ENCODE measurements around the gene MBP. TPM values are rescaled to one million over a fixed set of nuclear protein-coding genes. Genes with fewer than 3 reads are reported as not detected.

Gene MBP
- total and polyA plus RNA-seq, 2 of the 4 experiments (the other 2 are of a cell fraction) = 0.72 to 0.90 TPM

- no peak for ATAC-seq (ENCODE audit: low read depth)
- WGBS, 2 experiments (ENCODE audit: extremely low coverage in 2 of 2, insufficient read length in 1 of 2) = 94% methylated on average over 12 of the region's 18 CpGs; no CpG with 5 or more reads in 1 of the 2 experiments
- no peak overlapping the region for H3K4ac ChIP-seq (ENCODE audit: low read depth, low read length)
- no peaks in the 10 kb centered on the region for H3K36me3 ChIP-seq (ENCODE audit: control insufficient read depth, insufficient read depth, low read length)
- no peaks in the 10 kb centered on the region for H3K9me3 ChIP-seq (ENCODE audit: control insufficient read depth, insufficient read depth, low read length)
- no peak overlapping the region for H4K5ac ChIP-seq (ENCODE audit: low read depth, low read length)
- BruUV-seq (replicated peaks) = no TSS peak
- H2AK5ac ChIP-seq (ENCODE audit: low read depth, low read length) = no peak overlapping the region
- dilution Hi-C loops (cut with HindIII; ENCODE audit: low sequenced_read_pairs, unreplicated experiment) (no loop called here), in situ Hi-C loops (cut with MboI; ENCODE audit: low sequenced_read_pairs) (loop anchor here (25.0 kb wide), 1 partner anchor 654 kb away; no protein-coding TSS in a partner anchor), intact Hi-C loops (cut with micrococcal nuclease) (no loop called here)
- H3K23ac ChIP-seq (ENCODE audit: low read depth, low read length) = no peak overlapping the region
- peaks cover 13% of the 10 kb centered on the region; the same call in 1 of the 2 replicates for H3K9me1 ChIP-seq (ENCODE audit: insufficient read depth, low read length)
- H3K4me3 ChIP-seq (ENCODE audit: insufficient read depth, low read depth, low read length) = no peak overlapping the region
- POLR2A ChIA-PET (ENCODE audit: unreplicated experiment) = no interaction called here
- H2BK20ac ChIP-seq (ENCODE audit: low read depth, low read length) = peak overlapping the region; percentile 4; the same call in 1 of the 2 replicates
- H2AK9ac ChIP-seq (replicated peaks; ENCODE audit: low read depth, low read length, poor library complexity) = no peak overlapping the region
- H2BK15ac ChIP-seq (ENCODE audit: low read depth, low read length) = no peak overlapping the region
- H3K4me2 ChIP-seq (ENCODE audit: low read depth, low read length) = no peak overlapping the region
- peaks cover 0 to 10% of the 10 kb centered on the region in 2 experiments; a peak in 1 of 4 replicates for H3K79me1 ChIP-seq (ENCODE audit: low read depth in 1 of 2, low read length in 2 of 2)
- H3K4me1 ChIP-seq (ENCODE audit: control insufficient read depth, insufficient read depth, low read length) = peaks cover 11% of the 10 kb centered on the region
- no peak overlapping the region for H3K9ac ChIP-seq (ENCODE audit: low read depth, low read length)
- no peak for DNase-seq
- CTCF ChIA-PET = no interaction called here
- H4K8ac ChIP-seq (ENCODE audit: low read depth in 2 of 2, low read length in 2 of 2) = no peak overlapping the region
- H3K18ac ChIP-seq (ENCODE audit: low read depth, low read length) = no peak overlapping the region
- H2AFZ ChIP-seq (replicated peaks; ENCODE audit: low read length, poor library complexity) = no peak overlapping the region
- H2BK120ac ChIP-seq (ENCODE audit: low read depth, low read length) = no peak overlapping the region
- H3K14ac ChIP-seq (replicated peaks; ENCODE audit: low read depth, low read length) = no peak overlapping the region
- H2BK5ac ChIP-seq (ENCODE audit: low read depth, low read length, poor library complexity, severe bottlenecking) = no peak overlapping the region
- no peaks in the 10 kb centered on the region for H3K27me3 ChIP-seq (ENCODE audit: control insufficient read depth, insufficient read depth, low read length)
- H3K27ac ChIP-seq (ENCODE audit: insufficient read depth, low read length) = no peak overlapping the region
- no peak overlapping the region for H4K91ac ChIP-seq (ENCODE audit: insufficient read depth, low read depth, low read length)
- H4K20me1 ChIP-seq (ENCODE audit: insufficient read depth, low read length) = no peaks in the 10 kb centered on the region
- no peak overlapping the region for H3K56ac ChIP-seq (ENCODE audit: extremely low read depth, insufficient read depth, low read length)
- TF ChIP-seq, protein P1, sequence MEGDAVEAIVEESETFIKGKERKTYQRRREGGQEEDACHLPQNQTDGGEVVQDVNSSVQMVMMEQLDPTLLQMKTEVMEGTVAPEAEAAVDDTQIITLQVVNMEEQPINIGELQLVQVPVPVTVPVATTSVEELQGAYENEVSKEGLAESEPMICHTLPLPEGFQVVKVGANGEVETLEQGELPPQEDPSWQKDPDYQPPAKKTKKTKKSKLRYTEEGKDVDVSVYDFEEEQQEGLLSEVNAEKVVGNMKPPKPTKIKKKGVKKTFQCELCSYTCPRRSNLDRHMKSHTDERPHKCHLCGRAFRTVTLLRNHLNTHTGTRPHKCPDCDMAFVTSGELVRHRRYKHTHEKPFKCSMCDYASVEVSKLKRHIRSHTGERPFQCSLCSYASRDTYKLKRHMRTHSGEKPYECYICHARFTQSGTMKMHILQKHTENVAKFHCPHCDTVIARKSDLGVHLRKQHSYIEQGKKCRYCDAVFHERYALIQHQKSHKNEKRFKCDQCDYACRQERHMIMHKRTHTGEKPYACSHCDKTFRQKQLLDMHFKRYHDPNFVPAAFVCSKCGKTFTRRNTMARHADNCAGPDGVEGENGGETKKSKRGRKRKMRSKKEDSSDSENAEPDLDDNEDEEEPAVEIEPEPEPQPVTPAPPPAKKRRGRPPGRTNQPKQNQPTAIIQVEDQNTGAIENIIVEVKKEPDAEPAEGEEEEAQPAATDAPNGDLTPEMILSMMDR (conservative IDR thresholded peaks at IDR 0.05; ENCODE audit: low read depth, low read length) = no peak
- TF ChIP-seq POLR2A (IDR thresholded peaks at IDR 0.05; ENCODE audit: low read depth, low read length) (no peak), CEBPB (IDR thresholded peaks at IDR 0.05; ENCODE audit: low read depth, low read length) (no peak), RCOR1 (IDR thresholded peaks at IDR 0.05; ENCODE audit: insufficient replicate concordance, low read length) (no peak), FOS (IDR thresholded peaks at IDR 0.05; ENCODE audit: low read depth, low read length) (no peak), RFX5 (IDR thresholded peaks at IDR 0.05; ENCODE audit: low read depth, low read length) (no peak), MXI1 (IDR thresholded peaks at IDR 0.05; ENCODE audit: borderline replicate concordance, low read depth, low read length) (no peak), BHLHE40 (IDR thresholded peaks at IDR 0.05; ENCODE audit: low read depth, low read length) (no peak), CHD1 (IDR thresholded peaks at IDR 0.05; ENCODE audit: low read depth, low read length) (no peak), MAFK (IDR thresholded peaks at IDR 0.05; ENCODE audit: low read depth, low read length) (no peak), USF2 (IDR thresholded peaks at IDR 0.05; ENCODE audit: low read depth, low read length) (no peak), RAD21 (IDR thresholded peaks at IDR 0.05; ENCODE audit: low read length) (no peak), SMC3 (IDR thresholded peaks at IDR 0.05; ENCODE audit: low read depth, low read length) (no peak), NFE2L2 (IDR thresholded peaks at IDR 0.05; ENCODE audit: low read depth, low read length) (no peak)
- TF ChIP-seq, protein P2, sequence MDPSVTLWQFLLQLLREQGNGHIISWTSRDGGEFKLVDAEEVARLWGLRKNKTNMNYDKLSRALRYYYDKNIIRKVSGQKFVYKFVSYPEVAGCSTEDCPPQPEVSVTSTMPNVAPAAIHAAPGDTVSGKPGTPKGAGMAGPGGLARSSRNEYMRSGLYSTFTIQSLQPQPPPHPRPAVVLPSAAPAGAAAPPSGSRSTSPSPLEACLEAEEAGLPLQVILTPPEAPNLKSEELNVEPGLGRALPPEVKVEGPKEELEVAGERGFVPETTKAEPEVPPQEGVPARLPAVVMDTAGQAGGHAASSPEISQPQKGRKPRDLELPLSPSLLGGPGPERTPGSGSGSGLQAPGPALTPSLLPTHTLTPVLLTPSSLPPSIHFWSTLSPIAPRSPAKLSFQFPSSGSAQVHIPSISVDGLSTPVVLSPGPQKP (IDR thresholded peaks at IDR 0.05; ENCODE audit: borderline replicate concordance, low read depth, low read length) = no peak
These were observed 16.1 kb downstream of the MBP start for GRCh38 chr18:77116201-77117080.

Data from IMR-90 (cell line).